22Rv1 (cell line): ENCODE data around the gene HIPK2.
A peak's percentile ranks its signal among the peaks of the same experiment; 100 is the strongest.

ENCODE experiments used
- CTCF ChIP-seq: fragments of 450-650 bp; IDR thresholded peaks from 2 replicates; pipeline ENCODE4 v1.5.1; 2017; ENCODE audit warnings: mild to moderate bottlenecking
- ZFX ChIP-seq: fragments of 450-650 bp; IDR thresholded peaks from 2 replicates; pipeline ENCODE4 v1.6.1; 2017; ENCODE audit warnings: antibody characterized with exemption, borderline replicate concordance

- TF ChIP-seq CTCF = peak; percentile 99
- TF ChIP-seq ZFX = no peak
Observed at GRCh38 chr7:139645572-139646523, 131.9 kb downstream of the HIPK2 start.
